Activated CD8-positive, alpha-beta memory T cell treated with anti-CD3 and anti-CD28 coated beads, Interleukin-2, amount 50 U/mL, for 24 hours (primary cell): Measurements from ENCODE around the gene ZNF219.

Source experiments
- DNase-seq: peaks from one replicate; pipeline ENCODE4 v3.0.0-alpha.2; 2020; ENCODE audit errors: extremely low read depth

ZNF219 gene

DNA sequence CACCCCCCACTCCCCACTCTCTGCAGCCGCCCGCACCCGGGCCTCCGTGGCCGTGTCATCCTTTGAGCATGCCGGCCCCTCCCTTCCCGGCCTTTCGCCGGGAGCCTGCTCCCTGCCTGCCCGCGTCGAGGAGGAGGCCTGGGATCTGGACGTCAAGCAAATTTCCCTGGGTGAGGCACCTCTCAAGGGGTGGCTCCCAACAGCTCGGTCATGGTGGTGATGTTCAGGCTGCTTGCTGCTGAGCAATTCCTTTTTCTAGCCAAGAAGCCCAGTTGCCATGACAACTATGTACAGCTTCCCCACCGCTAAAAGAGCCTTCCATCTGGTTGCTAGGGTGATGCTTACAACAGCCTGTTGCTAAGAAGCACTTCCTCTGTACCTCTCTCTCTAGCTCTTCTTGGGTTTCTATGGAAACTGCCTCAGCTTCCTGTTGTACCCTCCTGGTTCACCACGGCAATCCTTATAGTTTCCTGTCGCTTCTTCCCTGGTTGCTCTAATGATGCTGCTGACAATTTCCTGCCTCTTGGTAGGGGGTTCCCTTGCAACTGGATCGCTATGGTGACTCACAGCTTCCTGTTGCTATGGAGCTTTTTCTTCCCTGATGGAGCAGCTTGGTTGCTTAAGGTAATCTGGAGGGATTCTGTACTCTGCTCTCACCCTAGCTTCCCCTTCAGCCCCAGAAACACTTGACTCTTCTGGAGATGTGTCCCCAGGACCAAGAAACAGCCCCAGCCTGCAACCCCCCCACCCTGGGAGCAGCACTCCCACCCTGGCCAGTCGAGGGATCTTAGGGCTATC, 11.0 kb downstream of the ZNF219 start:
- no peak for DNase-seq

DNA sequence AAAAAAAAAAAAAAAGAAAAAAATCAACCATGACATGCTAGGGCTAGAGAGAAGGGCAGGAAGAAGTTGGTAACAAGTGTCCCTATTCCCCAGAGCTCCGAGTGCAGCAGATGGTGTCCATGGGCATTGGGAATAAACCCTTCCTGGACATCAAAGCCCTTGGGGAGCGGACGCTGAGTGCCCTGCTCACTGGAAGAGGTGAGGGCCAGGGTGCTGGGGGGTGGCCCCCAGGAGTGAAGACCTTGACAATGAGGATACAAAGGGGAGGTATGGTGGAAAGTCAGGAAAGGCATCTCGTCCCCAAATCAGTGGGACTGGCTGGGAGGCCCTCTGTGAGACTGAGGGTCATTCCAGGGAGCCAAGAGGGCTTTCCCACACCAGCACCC, 11.6 kb downstream of the ZNF219 start:
- no peak for DNase-seq

DNA sequence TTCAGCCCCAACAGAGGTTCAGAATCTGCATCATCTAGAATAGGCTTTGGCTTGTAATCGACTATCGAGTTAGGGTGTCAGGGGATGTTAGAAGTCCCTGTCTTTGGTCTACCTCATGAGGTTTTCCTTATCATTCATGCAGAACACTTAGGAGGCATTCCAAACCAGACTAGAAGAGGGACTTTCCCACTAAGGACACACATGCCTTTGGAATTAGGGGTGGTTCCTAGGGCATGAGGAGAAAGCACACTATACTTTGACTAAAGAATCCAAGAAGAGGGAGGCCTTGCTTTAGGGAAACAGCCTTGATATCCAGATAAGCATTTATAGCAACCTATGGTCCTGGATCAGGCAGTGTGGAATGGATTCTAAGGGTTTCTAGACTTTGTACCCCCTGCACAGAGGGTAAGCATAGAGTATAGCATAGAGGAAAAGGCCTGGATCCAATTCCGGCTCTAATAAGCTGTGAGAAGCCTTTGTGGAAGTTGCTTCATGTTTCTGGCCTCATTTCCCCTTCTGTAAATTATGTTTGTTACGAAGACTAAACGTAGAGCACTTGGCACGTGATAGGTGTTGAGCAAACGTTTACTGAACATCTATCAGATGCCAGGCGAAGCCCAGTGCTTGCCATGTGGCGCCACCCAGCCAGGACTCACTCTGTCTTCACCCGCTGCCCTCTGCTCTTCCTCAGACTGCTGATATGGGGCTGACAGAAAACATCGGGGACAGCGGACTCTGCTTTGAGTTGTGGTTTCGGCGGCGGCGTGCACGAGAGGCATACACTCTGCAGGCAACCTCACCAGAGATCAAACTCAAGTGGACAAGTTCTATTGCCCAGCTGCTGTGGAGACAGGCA, 13.2 kb downstream of the ZNF219 start:
- no peak for DNase-seq

DNA sequence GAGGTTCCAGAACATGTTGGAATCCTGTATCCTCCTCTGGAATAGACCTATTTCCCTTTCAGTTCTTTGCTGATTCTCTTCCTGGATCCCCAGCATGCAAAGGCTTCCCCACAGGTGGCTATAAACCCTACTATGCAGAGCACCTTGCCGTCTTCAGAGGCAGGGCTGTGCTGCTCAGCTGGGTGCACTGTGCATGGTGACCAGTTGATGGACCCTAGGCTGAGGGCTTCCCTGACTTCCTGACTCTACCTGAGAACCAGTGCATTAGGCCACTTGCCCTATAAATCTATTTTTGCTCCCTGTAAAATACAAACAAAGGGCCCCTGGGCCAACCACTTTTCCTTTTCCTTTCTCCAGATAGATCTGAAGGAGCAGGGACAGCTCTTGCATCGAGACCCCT, 14.1 kb downstream of the ZNF219 start:
- no peak for DNase-seq

DNA sequence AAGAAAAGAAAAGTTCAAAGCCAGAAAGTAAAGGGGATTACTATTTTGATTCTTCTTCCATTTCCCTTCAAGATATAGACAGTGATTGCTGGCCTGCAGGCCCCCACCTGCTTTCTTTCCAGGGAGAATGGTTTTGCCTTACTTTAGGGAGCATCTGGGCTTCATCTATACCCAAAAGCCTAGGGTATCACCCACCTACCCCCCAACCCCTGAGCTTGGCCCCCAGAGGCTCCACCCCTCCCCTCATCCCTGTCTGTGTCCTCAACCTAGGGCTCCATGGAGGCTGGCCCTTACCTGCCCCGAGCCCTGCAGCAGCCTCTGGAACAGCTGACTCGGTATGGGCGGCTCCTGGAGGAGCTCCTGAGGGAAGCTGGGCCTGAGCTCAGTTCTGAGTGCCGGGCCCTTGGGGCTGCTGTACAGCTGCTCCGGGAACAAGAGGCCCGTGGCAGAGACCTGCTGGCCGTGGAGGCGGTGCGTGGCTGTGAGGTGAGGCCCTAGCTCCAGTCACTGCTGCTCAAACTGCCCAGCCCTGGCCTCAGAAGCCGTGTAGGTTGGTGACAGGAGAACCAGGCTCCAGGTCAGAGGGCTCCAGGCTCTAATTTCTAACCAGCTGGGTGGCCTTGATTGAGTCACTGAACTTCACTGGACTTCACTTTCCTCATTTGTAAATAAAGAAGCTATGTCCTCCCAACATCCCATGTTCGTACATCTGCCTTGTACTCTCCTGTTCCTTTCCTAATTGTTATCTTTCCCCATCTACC, 14.7 kb downstream of the ZNF219 start:
- DNase-seq, result no peak

DNA sequence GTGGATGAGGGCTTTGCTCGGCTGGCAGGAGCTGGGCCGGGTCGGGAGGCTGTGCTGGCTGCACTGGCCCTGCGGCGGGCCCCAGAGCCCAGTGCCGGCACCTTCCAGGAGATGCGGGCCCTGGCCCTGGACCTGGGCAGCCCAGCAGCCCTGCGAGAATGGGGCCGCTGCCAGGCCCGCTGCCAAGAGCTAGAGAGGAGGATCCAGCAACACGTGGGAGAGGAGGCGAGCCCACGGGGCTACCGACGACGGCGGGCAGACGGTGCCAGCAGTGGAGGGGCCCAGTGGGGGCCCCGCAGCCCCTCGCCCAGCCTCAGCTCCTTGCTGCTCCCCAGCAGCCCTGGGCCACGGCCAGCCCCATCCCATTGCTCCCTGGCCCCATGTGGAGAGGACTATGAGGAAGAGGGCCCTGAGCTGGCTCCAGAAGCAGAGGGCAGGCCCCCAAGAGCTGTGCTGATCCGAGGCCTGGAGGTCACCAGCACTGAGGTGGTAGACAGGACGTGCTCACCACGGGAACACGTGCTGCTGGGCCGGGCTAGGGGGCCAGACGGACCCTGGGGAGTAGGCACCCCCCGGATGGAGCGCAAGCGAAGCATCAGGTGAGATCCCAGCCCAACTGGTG, 16.8 kb downstream of the ZNF219 start:
- no peak for DNase-seq

DNA sequence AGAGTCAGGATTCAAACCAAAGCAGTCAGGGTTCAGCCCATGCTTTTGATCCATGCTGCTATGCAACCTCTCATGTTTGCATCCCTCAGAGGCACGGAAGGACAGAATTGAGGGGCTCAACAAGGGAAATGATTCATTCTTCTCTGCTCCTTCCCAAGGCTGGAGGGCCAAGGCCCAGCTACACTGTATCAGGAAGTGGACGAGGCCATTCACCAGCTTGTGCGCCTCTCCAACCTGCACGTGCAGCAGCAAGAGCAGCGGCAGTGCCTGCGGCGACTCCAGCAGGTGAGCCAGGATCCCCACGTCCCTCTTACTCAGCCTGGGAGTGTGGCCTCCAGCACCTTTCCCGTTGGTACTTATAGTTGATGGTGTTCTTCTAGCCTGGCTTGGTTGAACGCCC, 19.7 kb downstream of the ZNF219 start:
- no peak for DNase-seq

DNA sequence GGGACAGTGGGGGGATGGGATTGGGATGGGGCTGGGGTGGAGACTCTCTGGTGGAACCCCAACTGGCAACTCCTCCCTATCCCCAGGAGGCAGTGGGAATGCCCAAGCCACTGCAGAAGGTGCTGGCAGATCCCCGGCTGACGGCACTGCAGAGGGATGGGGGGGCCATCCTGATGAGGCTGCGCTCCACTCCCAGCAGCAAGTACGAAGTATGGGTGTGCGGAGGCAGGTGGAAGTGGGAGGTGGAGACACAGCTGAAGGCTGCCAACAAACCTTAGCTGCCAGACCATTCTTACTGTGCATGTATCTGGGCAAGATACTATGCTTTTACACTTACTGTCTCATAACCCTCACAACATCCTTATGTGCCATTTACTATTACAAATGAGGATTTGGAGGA, 20.2 kb downstream of the ZNF219 start:
- no peak for DNase-seq

DNA sequence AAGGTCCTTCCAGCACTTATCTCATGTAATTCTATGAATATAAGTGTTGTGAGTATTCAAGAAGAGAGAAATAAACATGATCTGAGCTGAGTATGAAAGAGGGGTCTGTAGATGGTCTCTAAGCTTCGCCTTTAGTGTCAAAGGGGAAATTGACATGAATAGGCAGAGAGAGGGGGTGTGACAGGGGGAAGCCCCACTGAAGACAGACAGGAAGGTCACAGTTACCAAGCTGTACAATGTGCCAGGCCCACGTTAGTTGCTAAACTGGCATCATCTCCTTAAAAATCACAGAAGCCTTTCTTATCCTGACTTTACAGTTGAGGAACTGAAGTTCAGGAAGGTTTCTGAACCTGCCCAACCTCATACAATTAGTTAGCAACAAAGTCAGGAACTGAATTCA, 20.8 kb downstream of the ZNF219 start:
- no peak for DNase-seq

DNA sequence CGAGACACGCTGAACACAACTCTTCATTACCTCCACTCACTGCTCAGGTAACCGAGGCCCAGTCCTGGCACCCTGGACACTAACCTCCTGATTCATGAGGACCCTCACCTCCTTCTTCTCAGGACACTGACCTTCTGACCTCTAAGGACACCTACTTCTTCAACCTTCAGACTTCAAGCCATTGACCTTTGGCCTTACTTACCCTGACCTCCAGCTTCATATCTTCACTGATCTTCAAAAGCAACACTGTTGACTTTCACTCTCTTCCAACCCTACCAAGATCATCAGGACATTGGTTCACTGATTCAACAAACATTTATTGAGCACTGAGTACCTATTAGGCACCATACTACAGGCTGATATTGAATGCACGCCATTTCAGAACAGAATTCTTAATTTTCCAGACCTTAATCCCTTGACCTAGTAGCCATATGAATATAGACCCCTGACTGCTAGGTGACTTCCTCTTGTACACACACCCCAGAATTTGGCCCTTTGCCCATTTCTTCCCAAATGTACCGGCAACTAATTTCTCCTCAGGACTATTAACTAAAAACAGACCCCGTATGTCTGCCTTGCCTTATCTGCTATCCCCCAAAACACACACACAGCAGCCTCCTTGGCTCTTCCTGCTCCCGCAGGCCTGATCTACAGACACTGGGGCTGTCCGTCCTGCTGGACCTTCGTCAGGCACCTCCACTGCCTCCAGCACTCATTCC, 22.6 kb downstream of the ZNF219 start:
- no peak for DNase-seq

DNA sequence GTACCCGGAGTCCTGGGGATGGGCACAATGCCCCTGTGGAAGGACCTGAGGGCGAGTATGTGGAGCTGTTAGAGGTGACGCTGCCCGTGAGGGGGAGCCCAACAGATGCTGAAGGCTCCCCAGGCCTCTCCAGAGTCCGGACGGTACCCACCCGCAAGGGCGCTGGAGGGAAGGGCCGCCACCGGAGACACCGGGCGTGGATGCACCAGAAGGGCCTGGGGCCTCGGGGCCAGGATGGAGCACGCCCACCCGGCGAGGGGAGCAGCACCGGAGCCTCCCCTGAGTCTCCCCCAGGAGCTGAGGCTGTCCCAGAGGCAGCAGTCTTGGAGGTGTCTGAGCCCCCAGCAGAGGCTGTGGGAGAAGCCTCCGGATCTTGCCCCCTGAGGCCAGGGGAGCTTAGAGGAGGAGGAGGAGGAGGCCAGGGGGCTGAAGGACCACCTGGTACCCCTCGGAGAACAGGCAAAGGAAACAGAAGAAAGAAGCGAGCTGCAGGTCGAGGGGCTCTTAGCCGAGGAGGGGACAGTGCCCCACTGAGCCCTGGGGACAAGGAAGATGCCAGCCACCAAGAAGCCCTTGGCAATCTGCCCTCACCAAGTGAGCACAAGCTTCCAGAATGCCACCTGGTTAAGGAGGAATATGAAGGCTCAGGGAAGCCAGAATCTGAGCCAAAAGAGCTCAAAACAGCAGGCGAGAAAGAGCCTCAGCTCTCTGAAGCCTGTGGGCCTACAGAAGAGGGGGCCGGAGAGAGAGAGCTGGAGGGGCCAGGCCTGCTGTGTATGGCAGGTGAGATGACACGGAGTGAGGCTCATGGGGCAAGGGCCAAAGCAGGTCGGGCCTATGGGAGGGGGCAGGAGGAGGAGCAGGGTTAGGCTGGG, 23.8 kb downstream of the ZNF219 start:
- no peak for DNase-seq

DNA sequence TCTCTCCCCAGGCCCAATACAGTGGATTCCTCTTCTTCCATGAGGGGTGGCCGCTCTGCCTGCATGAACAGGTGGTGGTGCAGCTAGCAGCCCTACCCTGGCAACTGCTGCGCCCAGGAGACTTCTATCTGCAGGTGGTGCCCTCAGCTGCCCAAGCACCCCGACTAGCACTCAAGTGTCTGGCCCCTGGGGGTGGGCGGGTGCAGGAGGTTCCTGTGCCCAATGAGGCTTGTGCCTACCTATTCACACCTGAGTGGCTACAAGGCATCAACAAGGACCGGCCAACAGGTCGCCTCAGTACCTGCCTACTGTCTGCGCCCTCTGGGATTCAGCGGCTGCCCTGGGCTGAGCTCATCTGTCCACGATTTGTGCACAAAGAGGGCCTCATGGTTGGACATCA, 24.5 kb downstream of the ZNF219 start:
- no peak for DNase-seq

DNA sequence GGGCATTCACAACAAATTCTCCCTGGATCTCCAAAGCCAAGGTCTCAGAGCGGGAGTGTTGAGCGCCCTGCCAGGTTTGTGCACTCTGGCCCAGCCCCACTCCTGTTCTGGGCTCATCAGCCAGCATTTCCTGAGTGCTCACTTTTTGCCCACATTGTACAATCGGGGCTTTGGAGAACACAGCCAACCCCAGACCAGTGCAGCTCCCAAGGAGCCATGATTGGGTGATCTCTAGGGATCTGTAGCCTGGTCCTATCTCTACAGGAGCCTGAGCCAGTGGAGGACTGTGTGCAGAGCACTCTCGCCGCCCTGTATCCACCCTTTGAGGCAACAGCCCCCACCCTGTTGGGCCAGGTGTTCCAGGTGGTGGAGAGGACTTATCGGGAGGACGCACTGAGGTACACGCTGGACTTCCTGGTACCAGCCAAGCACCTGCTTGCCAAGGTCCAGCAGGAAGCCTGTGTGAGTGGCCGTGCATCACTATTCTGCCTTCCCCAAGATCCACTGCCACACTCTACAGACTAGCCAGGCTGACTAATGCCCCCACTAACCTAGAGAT, 25.6 kb downstream of the ZNF219 start:
- DNase-seq, result no peak

DNA sequence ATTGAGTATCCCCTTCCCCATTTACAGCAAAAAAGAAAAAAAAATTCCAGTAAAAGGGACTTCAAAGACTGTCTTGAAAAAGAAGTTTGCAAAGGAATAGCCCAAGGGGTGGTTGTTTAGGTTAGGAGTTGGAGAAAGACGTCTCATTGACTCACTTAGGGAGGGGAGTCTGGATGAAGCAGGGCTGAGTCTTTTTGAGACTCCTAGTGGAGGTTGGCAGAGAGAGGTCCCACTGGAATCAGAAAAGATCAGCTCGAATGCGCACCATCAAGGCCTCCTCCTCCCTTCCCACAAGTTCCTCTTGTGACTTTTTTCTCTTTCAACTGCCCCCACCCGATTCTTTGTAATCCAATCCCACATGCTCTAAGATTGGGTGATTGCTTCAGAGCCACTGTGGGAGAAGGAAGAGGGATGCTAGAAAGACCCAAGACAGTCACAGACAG, 26.4 kb downstream of the ZNF219 start:
- DNase-seq, result no peak

DNA sequence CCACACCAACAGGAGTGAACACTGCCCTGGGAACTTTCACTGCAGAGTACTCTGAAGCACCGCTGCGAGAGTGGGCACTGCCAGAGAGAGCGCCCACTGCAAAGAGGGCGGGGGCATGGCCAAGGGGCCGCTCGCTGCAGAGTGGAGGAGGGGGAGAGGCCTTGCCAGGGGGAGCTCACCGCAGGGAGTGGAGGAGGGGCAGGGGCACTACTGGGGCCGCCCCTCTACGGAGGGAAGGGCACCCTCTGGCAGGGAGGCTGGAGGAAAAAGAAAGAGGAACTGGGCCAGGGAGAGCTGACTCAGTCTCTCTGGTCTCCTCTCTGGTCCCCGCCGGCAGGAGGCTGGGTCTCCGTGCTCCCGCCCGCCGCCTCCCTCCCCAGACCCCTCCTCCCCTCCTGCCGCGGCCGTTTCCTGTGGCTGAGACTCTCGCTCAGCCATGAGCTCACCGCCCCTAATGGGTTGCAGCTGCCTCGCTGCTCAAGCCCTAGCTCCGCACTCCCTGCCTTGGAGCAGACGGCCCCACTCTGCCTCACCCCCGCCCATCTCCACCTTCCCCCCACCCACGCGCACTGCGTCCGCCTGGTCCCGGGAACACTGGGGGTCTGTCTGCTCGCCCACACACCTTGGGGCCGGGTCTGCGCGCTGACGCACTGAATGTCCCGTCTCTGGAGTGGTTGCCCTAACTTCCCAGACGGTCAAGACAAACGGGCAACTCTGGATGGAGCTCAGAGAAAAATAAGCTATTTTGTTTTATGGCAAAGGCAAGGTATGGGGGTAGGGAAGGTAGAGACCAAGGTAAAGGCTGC, 27.0 kb downstream of the ZNF219 start:
- DNase-seq, result no peak

DNA sequence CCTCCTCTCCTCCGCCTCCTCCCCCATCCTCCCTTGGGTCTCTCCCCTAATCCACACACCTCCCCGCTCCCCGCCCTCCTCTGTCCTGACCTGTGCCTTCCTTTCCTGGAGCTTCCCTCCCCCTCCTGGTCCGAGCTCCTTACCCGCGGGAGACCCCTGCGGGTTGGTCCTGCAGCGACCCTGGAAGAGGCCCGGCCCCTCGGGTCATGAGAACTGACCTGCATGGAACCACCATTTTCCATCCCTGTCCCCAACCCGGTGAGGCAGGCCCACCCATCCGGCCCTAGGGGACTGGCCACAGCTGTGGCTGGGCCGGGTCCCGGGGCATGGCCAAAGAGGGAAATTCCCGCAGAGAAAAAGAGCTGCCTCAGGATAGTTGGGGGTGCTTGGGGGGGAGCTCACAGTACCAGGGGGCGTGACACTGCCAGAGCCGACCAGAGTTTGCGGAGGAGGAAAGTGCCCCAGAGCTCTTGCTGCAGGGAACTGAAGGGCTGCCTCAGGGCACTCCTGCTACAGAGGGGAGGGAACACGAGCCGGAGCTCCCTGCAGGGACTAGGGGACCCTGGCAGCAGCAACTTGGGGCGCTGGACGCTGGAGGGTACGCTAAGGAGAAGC, 27.7 kb downstream of the ZNF219 start:
- DNase-seq, result no peak

DNA sequence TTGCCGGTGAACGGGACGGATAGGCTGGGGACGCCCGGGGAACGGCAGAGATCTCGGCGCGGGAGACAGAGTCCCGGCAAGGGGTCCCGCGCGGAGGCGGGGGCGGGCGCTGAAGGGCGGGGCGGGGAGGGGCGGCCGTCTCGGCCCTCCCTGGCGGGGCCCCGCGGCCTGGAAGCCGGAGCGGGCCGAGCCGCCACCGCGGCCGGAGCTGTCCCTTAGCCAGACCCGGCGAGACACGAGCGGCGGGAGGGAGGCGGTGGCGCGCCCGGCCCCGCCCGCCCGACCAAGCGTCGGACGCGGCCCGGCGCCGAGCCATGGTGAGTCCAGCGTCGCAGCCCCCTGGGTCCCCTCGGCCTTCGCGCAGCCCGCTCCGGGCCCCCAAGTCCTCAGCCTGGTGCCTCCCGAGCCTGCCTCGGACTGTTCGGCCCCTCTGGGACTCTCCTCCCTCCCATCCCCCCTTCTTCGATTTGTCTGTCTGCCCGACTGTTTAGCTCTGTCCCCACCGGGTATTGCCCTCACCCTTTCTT, 28.3 kb downstream of the ZNF219 start, which contains the start of gene ARHGEF40:
ARHGEF40 (plus strand) TSS at position 222 of the 527 bp plus-strand sequence; CDS start at position 315, 93 bp downstream.
- DNase-seq, result no peak

DNA sequence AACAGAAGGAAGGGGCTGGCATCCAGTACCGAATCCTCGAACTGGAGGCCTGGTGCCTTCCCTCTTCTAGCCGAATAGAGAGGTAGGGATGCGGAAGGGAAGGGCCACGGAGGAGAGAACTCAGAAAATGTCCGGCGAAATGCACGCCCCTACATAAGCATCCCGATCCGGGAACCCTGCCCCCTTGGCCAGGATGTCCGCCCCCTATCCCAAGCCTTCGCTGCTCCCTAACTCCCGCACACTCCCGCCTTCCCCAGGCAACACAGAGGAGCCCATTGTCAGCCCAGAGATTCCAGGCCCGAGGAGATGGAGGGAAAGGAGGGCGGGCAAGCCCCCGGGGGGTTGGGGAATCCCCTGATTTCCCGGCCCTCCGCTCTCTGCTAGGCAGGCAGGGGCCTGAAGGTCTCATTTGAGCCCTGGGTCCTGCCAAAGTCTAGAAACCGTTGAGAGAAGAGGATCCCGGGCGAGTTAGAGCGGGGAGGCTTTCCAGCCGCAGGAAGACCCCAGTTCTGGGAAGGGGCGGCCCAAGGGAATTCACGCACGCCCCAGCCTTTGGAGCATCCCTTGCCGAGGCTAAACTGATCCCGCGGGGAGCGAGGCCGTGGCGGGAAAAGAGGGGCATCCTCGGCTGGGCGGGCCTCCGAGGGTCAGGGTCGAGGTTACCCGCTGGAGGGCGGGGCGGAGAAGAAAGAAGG, 28.9 kb downstream of the ZNF219 start:
- no peak for DNase-seq
